IPS-18a (cell line): ENCODE measurements around the gene GSKIP.

ENCODE experiments used
- H3K27ac ChIP-seq: one replicate; pipeline ENCODE4 v1.5.1; 2013; ENCODE audit warnings: low read length
- H3K27me3 ChIP-seq: one replicate; pipeline ENCODE4 v1.6.1; 2013; ENCODE audit warnings: mild to moderate bottlenecking, low read length; ENCODE audit not compliant: control insufficient read depth, insufficient read depth
- H3K36me3 ChIP-seq: one replicate; pipeline ENCODE4 v1.6.1; 2013; ENCODE audit warnings: low read depth, low read length; ENCODE audit not compliant: control insufficient read depth
- H3K4me1 ChIP-seq: one replicate; pipeline ENCODE4 v1.6.1; 2013; ENCODE audit warnings: low read depth, low read length; ENCODE audit not compliant: control insufficient read depth
- H3K4me3 ChIP-seq: one replicate; pipeline ENCODE4 v1.5.1; 2013; ENCODE audit warnings: low read length
- H3K9ac ChIP-seq: one replicate; pipeline ENCODE4 v1.6.1; 2013; ENCODE audit warnings: mild to moderate bottlenecking, low read length, moderate library complexity
- H3K9me3 ChIP-seq: one replicate; pipeline ENCODE4 v1.6.1; 2013; ENCODE audit warnings: low read depth, low read length; ENCODE audit not compliant: control insufficient read depth

The GSKIP gene

DNA sequence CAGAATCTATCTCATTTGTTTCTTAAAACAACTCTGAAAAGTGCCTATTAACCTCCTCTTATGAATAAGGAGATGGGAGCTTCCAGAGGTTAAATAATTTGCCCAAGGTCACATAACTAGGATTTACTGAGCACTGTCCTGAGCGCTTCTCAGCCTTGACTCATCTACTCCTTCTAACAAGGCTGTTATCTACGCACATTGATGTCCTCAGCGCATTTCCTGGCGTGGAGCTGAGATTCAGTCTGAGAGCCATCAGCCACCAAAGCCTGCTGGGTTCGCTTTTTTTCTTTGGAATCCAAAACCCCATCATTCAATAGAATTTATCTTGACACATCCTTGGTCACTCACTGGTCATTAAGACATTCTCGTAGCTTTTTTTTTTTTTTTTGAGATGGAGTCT is 57.9 kb downstream of the GSKIP start:
- Histone ChIP-seq H3K27ac (no peak overlapping the region), H3K4me3 (no peak overlapping the region), H3K4me1 (no peaks in the 10 kb centered on the region), H3K9ac (no peak overlapping the region), H3K27me3 (no peaks in the 10 kb centered on the region), H3K9me3 (no peaks in the 10 kb centered on the region), H3K36me3 (no peaks in the 10 kb centered on the region)

DNA sequence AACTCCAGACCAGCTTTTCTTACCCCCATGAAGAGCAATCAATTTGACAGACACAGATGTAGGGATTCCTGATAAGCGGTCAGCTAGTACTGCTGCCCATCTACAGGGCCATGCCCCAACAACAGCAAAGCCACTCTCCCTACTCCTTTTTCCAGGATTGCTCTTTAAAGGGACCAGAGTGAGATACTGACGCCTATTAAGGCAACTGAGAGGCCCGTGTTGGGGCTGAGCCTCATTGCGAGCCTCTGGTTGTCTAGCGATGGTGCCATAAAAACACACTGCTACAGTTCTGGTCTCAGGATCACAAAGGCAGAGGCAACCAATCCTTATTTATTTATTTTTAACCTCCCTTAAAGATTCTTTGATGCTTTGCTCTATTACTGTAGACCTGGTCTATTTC is 59.7 kb downstream of the GSKIP start:
- Histone ChIP-seq H3K4me1 (no peaks in the 10 kb centered on the region), H3K27me3 (no peaks in the 10 kb centered on the region), H3K9me3 (no peaks in the 10 kb centered on the region)

GRCh38 chr14:96423446-96424108 is 60.3 kb downstream of the GSKIP start:
- H3K4me1 ChIP-seq: no peaks in the 10 kb centered on the region
- H3K9me3 ChIP-seq: no peaks in the 10 kb centered on the region
- H3K27me3 ChIP-seq: no peaks in the 10 kb centered on the region
- H3K4me3 ChIP-seq: no peak overlapping the region
- H3K27ac ChIP-seq: no peak overlapping the region
- no peaks in the 10 kb centered on the region for H3K36me3 ChIP-seq
- H3K9ac ChIP-seq: no peak overlapping the region

More for the DNA sequence above, 59.7 kb downstream of the GSKIP start:
- Histone ChIP-seq H3K9ac (no peak overlapping the region), H3K36me3 (no peaks in the 10 kb centered on the region), H3K27ac (no peak overlapping the region), H3K4me3 (no peak overlapping the region)

DNA sequence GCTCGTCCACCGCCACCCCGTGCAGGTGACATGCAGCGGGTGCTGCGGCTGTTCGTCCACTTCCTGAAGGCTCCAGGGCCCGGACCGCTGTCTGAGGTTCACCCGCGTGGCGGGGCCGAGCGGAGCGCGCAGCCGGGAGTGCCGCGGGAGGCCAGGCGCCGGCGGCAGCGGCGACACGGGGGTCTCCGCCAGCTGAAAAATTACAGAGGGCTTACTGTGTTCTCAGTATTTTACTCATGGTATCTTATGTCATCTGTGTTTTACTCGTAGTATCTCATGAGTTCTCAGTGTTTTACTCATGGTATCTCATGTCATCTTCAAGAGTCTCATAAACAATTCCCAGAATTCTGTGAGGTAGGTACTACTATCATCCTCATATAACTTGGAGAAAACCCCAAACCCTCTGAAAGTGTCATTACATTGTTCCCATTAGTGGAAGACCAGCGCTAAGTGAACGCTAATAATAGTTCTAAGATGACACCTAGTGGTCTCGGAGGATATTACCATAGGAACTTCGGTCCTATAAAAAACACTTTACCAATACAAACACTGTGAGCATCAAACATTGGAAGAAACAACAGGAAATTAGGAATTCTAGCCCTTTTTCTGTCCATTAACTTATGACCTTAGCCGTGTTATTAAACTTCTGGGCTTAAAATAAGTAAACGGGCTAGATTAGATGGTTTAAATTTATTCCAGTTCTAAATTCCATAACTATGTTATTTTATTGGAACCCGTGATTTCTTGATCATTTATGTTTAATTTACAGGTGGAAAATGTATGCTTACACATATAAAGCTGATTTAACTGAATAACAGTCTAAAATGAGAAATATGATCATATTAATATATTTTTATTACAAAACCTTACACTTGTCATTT is 61.0 kb downstream of the GSKIP start:
- Histone ChIP-seq H3K27me3 (no peaks in the 10 kb centered on the region), H3K36me3 (no peaks in the 10 kb centered on the region), H3K4me1 (no peaks in the 10 kb centered on the region), H3K9me3 (no peaks in the 10 kb centered on the region), H3K4me3 (no peak overlapping the region), H3K9ac (no peak overlapping the region), H3K27ac (no peak overlapping the region)

DNA sequence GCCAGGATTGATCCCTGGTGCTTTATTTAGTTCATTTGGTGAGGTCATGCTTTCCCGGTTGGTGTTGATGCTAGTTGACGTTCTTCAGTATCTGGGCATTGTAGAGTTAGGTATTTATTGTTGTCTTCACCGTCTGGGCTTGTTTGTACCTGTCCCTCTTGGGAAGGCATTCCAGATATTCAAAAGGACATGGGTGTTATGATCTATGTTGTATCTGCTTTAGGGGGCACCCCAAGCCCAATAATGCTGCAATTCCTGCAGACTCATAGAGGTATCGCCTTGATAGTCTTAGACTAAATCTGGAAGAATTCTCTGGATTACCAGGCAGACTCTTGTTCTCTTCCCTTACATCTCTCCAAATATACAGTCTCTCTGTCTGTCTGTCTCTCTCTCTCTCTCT is 70.7 kb downstream of the GSKIP start:
- Histone ChIP-seq H3K9ac (no peak overlapping the region), H3K9me3 (no peaks in the 10 kb centered on the region), H3K27me3 (no peaks in the 10 kb centered on the region), H3K36me3 (no peaks in the 10 kb centered on the region), H3K4me1 (no peaks in the 10 kb centered on the region), H3K4me3 (no peak overlapping the region), H3K27ac (no peak overlapping the region)
